DOHH2 (cell line): ENCODE results near the gene PRUNE1.

ENCODE experiments used
- H3F3A ChIP-seq: fragments of 200-600 bp; sonication (generic), shearing (Covaris generic); 2 replicates; pipeline ENCODE4 v1.6.0; 2016; ENCODE audit warnings: antibody characterized with exemption, mild to moderate bottlenecking; ENCODE audit not compliant: control insufficient read depth, insufficient read depth
- H3K27ac ChIP-seq: fragments of 200-600 bp; sonication (generic); 2 replicates; pipeline ENCODE4 v1.5.1; 2014; ENCODE audit warnings: low read depth, mild to moderate bottlenecking, low read length, moderate library complexity
- H3K27me3 ChIP-seq: fragments of 200-600 bp; sonication (generic); 2 replicates; pipeline ENCODE4 v1.6.1; 2014; ENCODE audit warnings: mild to moderate bottlenecking, low read length, mixed read lengths; ENCODE audit not compliant: control insufficient read depth
- H3K36me3 ChIP-seq: fragments of 200-600 bp; sonication (generic); 2 replicates; pipeline ENCODE4 v1.6.1; 2014; ENCODE audit warnings: mild to moderate bottlenecking, low read length, moderate library complexity, mixed read lengths; ENCODE audit not compliant: control insufficient read depth
- H3K4me1 ChIP-seq: fragments of 200-600 bp; sonication (generic); 2 replicates; pipeline ENCODE4 v1.6.1; 2014; ENCODE audit warnings: mild to moderate bottlenecking, low read length, mixed read lengths; ENCODE audit not compliant: control insufficient read depth
- H3K4me2 ChIP-seq: fragments of 200-600 bp; sonication (generic); 2 replicates; pipeline ENCODE4 v1.6.0; 2014; ENCODE audit warnings: mild to moderate bottlenecking, low read length, moderate library complexity
- H3K4me3 ChIP-seq: fragments of 200-600 bp; sonication (generic); 2 replicates; pipeline ENCODE4 v1.5.1; 2014; ENCODE audit warnings: mild to moderate bottlenecking, low read length, mixed read lengths
- H3K79me2 ChIP-seq: fragments of 200-600 bp; sonication (generic); 2 replicates; pipeline ENCODE4 v1.6.1; 2014; ENCODE audit warnings: mild to moderate bottlenecking, low read length, mixed read lengths; ENCODE audit not compliant: control insufficient read depth
- H3K9me2 ChIP-seq: fragments of 200-600 bp; sonication (generic); replicated peaks from 2 replicates; pipeline ENCODE4 v1.6.1; 2014; ENCODE audit warnings: mild to moderate bottlenecking, low read length, mixed read lengths; ENCODE audit not compliant: control insufficient read depth
- H3K9me3 ChIP-seq: fragments of 200-600 bp; sonication (generic); 2 replicates; pipeline ENCODE4 v1.6.1; 2014; ENCODE audit warnings: antibody characterized with exemption, low read length, mixed read lengths; ENCODE audit not compliant: control insufficient read depth, insufficient read depth
- H4K20me1 ChIP-seq: fragments of 200-600 bp; sonication (generic); 2 replicates; pipeline ENCODE4 v1.6.0; 2014; ENCODE audit warnings: low read depth, mild to moderate bottlenecking, antibody characterized with exemption, low read length, moderate library complexity; ENCODE audit not compliant: control insufficient read depth, insufficient read depth
- EZH2phosphoT487 ChIP-seq: fragments of 200-600 bp; sonication (generic); IDR thresholded peaks from 2 replicates; pipeline ENCODE4 v1.6.1; 2017; ENCODE audit warnings: borderline replicate concordance, mild to moderate bottlenecking, antibody characterized with exemption, low read length, moderate library complexity, mixed read lengths
- TF ChIP-seq, protein P1 (sequence below): fragments of 200-600 bp; sonication (generic); IDR thresholded peaks from one replicate; pipeline ENCODE4 v1.5.1; 2014; ENCODE audit warnings: antibody characterized with exemption, mild to moderate bottlenecking, low read depth, low read length; ENCODE audit not compliant: poor library complexity, severe bottlenecking

The PRUNE1 gene

GRCh38 chr1:150985179-150985825 lies 22.9 kb upstream of the PRUNE1 start:
- Histone ChIP-seq H3K9me2 (no peaks in the 10 kb centered on the region), H3K36me3 (no peaks in the 10 kb centered on the region), H3K9me3 (no peaks in the 10 kb centered on the region), H3K27ac (no peak overlapping the region), H3K79me2 (no peaks in the 10 kb centered on the region), H4K20me1 (no peaks in the 10 kb centered on the region), H3F3A (no peaks in the 10 kb centered on the region), H3K4me2 (no peak overlapping the region), H3K4me3 (no peak overlapping the region), H3K4me1 (peaks cover 6% of the 10 kb centered on the region; the same call in 1 of the 2 replicates), H3K27me3 (no peaks in the 10 kb centered on the region; the same call in 1 of the 2 replicates)
- TF ChIP-seq, protein P1, sequence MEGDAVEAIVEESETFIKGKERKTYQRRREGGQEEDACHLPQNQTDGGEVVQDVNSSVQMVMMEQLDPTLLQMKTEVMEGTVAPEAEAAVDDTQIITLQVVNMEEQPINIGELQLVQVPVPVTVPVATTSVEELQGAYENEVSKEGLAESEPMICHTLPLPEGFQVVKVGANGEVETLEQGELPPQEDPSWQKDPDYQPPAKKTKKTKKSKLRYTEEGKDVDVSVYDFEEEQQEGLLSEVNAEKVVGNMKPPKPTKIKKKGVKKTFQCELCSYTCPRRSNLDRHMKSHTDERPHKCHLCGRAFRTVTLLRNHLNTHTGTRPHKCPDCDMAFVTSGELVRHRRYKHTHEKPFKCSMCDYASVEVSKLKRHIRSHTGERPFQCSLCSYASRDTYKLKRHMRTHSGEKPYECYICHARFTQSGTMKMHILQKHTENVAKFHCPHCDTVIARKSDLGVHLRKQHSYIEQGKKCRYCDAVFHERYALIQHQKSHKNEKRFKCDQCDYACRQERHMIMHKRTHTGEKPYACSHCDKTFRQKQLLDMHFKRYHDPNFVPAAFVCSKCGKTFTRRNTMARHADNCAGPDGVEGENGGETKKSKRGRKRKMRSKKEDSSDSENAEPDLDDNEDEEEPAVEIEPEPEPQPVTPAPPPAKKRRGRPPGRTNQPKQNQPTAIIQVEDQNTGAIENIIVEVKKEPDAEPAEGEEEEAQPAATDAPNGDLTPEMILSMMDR: no peak
- no peak for TF ChIP-seq EZH2phosphoT487

- Histone ChIP-seq H3K27ac (no peak overlapping the region), H3F3A (no peaks in the 10 kb centered on the region), H3K4me2 (no peak overlapping the region), H3K9me3 (no peaks in the 10 kb centered on the region), H3K27me3 (no peaks in the 10 kb centered on the region; the same call in 1 of the 2 replicates), H3K4me1 (no peaks in the 10 kb centered on the region), H3K79me2 (no peaks in the 10 kb centered on the region), H3K9me2 (no peaks in the 10 kb centered on the region), H3K4me3 (no peak overlapping the region), H3K36me3 (no peaks in the 10 kb centered on the region), H4K20me1 (no peaks in the 10 kb centered on the region)
- no peak for TF ChIP-seq EZH2phosphoT487
- TF ChIP-seq, protein P1: no peak
These were observed 20.3 kb upstream of the PRUNE1 start for GRCh38 chr1:150987924-150988323.

GRCh38 chr1:150992626-150993025 lies 15.6 kb upstream of the PRUNE1 start:
- H3F3A ChIP-seq: no peaks in the 10 kb centered on the region
- H3K27me3 ChIP-seq: no peaks in the 10 kb centered on the region
- H3K4me1 ChIP-seq: no peaks in the 10 kb centered on the region
- H3K4me2 ChIP-seq: no peak overlapping the region
- H3K4me3 ChIP-seq: no peak overlapping the region
- no peaks in the 10 kb centered on the region for H3K9me2 ChIP-seq
- H3K79me2 ChIP-seq: no peaks in the 10 kb centered on the region
- no peaks in the 10 kb centered on the region for H3K9me3 ChIP-seq
- no peak overlapping the region for H3K27ac ChIP-seq
- TF ChIP-seq, protein P1: no peak
- no peak for TF ChIP-seq EZH2phosphoT487
- H3K36me3 ChIP-seq: no peaks in the 10 kb centered on the region
- no peaks in the 10 kb centered on the region for H4K20me1 ChIP-seq
